ENCODE data around the gene STK11. TPM values are rescaled to one million over a fixed set of nuclear protein-coding genes. Genes with fewer than 3 reads are reported as not detected.

Gene STK11
- total RNA-seq, 1 donor from 2014 or later = 64.8 TPM

DNA sequence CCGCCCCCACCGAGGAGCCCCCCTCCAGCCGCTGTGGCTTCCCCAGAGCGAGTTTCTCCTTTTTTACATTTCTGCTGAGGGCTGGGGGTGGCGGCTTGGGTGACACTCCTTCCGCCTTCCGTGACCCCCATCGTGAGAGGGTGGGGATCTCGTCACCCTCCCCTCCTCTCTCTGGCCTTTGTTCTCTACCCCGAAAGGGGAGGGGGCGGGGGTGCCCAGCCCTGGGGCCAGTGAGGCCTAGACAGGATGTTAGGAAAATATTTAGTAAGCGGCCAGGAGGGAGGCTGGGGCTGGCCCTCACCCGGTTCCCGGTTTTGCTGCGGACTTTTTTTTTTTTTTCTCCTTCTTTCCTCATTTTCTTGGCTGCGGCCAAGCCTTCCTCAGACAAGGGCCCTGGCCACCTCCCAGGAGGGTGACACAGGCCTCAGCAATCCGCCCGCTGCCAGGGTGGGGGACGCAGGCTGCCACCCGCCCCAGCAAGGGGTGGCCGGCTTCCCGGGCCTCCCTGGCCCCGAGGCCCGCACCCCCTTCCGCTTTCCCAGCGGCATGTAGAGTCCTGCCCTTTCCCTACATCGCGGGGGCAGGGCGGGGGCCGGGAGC, 46.7 kb downstream of the STK11 start:
- Mint-ChIP-seq H3K27me3 (no peaks in the 10 kb centered on the region), H3K4me1 (ENCODE audit: unreplicated experiment) (peaks cover 2% of the 10 kb centered on the region), H3K9me3 (no peaks in the 10 kb centered on the region), H3K27ac (peak overlapping the region; percentile 86), H3K4me3 (peak overlapping the region; percentile 93), H3K36me3 (peaks cover 9% of the 10 kb centered on the region)
- TF ChIP-seq, protein P1, sequence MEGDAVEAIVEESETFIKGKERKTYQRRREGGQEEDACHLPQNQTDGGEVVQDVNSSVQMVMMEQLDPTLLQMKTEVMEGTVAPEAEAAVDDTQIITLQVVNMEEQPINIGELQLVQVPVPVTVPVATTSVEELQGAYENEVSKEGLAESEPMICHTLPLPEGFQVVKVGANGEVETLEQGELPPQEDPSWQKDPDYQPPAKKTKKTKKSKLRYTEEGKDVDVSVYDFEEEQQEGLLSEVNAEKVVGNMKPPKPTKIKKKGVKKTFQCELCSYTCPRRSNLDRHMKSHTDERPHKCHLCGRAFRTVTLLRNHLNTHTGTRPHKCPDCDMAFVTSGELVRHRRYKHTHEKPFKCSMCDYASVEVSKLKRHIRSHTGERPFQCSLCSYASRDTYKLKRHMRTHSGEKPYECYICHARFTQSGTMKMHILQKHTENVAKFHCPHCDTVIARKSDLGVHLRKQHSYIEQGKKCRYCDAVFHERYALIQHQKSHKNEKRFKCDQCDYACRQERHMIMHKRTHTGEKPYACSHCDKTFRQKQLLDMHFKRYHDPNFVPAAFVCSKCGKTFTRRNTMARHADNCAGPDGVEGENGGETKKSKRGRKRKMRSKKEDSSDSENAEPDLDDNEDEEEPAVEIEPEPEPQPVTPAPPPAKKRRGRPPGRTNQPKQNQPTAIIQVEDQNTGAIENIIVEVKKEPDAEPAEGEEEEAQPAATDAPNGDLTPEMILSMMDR (conservative IDR thresholded peaks at IDR 0.05) = no peak
- DNase-seq (ENCODE audit: extremely low spot score, unreplicated experiment) = no peak

DNA sequence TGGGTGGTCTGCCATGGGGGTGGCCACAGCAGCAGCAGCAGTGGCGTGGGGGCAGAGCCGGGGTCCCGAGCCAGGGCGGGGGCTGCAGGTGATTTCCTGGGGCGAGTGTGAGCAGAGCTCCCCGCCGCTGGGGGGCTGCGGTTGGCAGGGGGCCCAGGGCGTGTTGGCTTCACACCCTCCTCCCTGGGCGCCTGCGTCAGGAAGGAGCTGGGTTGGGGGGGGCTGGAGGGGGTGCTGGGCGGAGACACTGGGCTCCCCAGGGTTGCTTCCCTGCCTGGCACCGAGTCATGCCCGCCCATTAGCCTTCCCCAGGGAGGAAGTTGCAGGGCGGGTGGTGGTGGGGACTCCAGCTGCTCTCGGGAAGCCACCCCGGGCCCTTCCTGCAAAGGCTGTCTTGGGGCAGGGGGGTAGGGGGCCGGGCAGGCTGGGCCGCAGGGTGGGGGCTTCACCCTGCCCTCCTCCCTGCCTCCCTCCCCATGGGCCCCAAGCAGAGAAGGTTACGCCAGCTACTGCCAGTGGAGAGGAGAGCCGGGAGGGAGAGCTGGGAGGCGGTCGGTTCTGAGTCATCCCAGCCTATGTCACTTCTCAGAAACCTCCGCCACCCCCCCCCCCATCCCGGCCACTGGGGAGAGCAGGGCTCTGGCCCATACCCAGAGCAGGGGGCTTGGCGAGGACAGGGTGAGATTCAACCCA, 47.4 kb downstream of the STK11 start:
- Mint-ChIP-seq H3K4me3 (peak overlapping the region; percentile 70), H3K36me3 (peaks cover 14% of the 10 kb centered on the region), H3K9me3 (no peaks in the 10 kb centered on the region), H3K4me1 (ENCODE audit: unreplicated experiment) (peaks cover 8% of the 10 kb centered on the region), H3K27ac (peak overlapping the region; percentile 86), H3K27me3 (no peaks in the 10 kb centered on the region)
- TF ChIP-seq, protein P1 (conservative IDR thresholded peaks at IDR 0.05) = no peak
- no peak for DNase-seq (ENCODE audit: extremely low spot score, unreplicated experiment)

DNA sequence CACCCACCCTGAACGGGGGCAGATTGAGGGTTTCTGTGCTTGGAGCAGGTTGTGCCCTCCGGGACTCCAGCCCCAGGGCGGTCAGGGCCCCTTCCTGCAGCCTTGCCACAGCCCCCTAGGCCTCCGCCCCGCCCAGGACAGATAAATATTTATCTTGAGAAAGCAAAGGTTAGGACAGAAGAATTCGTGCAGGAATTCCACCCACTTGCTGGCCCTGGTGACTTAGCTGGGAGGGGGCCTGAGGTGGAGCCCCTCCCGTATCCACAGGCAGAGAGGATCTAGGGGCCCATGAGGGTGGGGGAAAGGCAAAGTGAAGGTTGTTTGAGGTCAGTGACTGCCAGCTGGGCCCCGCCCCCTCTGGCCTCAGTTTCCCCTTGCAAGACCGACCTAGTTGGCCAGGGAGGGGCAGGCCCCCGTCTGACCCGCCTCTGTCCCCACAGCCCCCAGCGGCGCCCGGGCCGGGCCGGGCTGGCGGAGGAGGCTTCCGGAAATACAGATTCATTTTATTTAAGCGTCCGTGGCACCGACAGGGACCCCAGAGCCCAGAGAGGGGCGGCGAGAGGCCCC, 48.0 kb downstream of the STK11 start:
- DNase-seq (ENCODE audit: extremely low spot score, unreplicated experiment) = no peak
- peaks cover 10% of the 10 kb centered on the region for H3K4me1 Mint-ChIP-seq (ENCODE audit: unreplicated experiment)
- H3K4me3 Mint-ChIP-seq = peak overlapping the region; percentile 70
- H3K27me3 Mint-ChIP-seq = no peaks in the 10 kb centered on the region
- H3K36me3 Mint-ChIP-seq = peaks cover 14% of the 10 kb centered on the region
- TF ChIP-seq, protein P1 (conservative IDR thresholded peaks at IDR 0.05) = no peak
- H3K9me3 Mint-ChIP-seq = no peaks in the 10 kb centered on the region
- peak overlapping the region; percentile 86 for H3K27ac Mint-ChIP-seq

DNA sequence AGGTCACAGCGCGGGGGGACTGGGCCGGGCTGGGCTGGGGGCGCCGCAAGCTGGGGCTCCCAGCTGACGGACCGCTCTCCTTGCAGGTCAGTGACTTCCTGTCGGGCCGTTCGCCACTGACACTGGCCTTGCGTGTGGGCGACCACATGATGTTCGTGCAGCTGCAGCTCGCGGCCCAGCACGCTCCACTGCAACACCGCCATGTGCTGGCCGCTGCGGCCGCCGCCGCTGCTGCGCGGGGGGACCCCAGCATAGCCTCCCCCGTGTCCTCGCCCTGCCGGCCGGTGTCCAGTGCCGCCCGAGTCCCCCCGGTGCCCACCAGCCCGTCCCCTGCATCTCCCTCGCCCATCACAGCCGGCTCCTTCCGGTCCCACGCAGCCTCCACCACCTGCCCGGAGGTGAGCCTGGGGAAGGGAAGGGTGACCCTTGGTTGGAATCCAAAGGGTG, 48.5 kb downstream of the STK11 start:
- Mint-ChIP-seq H3K27me3 (no peaks in the 10 kb centered on the region), H3K36me3 (peaks cover 14% of the 10 kb centered on the region), H3K9me3 (no peaks in the 10 kb centered on the region), H3K4me1 (ENCODE audit: unreplicated experiment) (peaks cover 15% of the 10 kb centered on the region), H3K4me3 (no peak overlapping the region), H3K27ac (no peak overlapping the region)
- DNase-seq (ENCODE audit: extremely low spot score, unreplicated experiment) = no peak
- TF ChIP-seq, protein P1 (conservative IDR thresholded peaks at IDR 0.05) = no peak

DNA sequence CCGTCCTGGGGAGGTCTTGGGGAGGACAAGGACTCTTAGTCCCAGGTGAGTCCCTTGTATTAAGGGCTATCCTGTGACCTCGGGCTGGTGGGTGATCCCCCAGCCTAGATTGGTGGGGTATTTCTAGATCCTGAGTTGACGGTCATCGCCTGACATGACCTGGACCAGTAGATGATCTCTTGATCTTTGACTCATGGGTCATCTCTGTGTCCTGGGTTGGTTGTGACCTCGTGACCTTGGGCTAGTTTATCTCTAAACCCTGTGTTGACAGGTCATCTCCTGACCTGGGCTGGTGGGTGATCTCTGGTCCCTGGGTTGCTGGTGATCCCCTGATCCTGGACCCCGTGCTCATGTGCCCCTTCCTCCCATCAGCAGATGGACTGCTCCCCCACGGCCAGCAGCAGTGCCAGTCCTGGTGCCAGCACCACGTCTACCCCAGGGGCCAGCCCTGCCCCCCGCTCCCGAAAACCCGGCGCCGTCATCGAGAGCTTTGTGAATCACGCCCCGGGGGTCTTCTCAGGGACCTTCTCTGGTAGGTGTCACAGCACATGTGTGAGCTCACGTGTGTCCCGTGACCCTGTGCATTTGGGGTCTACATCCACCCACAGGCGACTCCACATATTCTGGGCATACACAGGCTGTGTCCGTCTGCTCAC, 49.1 kb downstream of the STK11 start:
- Mint-ChIP-seq H3K4me1 (ENCODE audit: unreplicated experiment) (peaks cover 19% of the 10 kb centered on the region), H3K9me3 (no peaks in the 10 kb centered on the region), H3K27me3 (no peaks in the 10 kb centered on the region), H3K4me3 (no peak overlapping the region), H3K27ac (peak overlapping the region; percentile 56), H3K36me3 (peaks cover 14% of the 10 kb centered on the region)
- TF ChIP-seq, protein P1 (conservative IDR thresholded peaks at IDR 0.05) = no peak
- DNase-seq (ENCODE audit: extremely low spot score, unreplicated experiment) = no peak

Data from type B pancreatic cell (in vitro differentiated cells).